Gastrocnemius medialis (tissue), 4 donors: Measurements from ENCODE around the gene RAB13. TPM values are rescaled to one million over a fixed set of nuclear protein-coding genes. Genes with fewer than 3 reads are reported as not detected.

Source experiments
- ATAC-seq, 2 donors: fragments of 150-250 bp; one replicate each; pipeline ENCODE4 v1.9.1; 2016
- DNase-seq, 2 donors: peaks; one replicate each; pipeline ENCODE4 v3.0.0-alpha.2; 2019
- H3K27ac ChIP-seq, 4 donors: fragments of 200-600 bp; sonication (generic); 1 replicate in 1 of 4; 2 replicates in 3 of 4; pipeline ENCODE4 v1.5.1; 2016 to 2018; ENCODE audit warnings: mild to moderate bottlenecking in 2 of 4, moderate library complexity in 1 of 4
- H3K27me3 ChIP-seq, 3 donors: fragments of 200-600 bp; sonication (generic) in 2 of 3; 1 replicate in 1 of 3; 2 replicates in 2 of 3; pipeline versions ENCODE4 v1.5.1 to v1.6.0; 2016 to 2019; ENCODE audit warnings: mild to moderate bottlenecking in 1 of 3, moderate library complexity in 1 of 3
- H3K36me3 ChIP-seq, 2 donors: fragments of 200-600 bp; sonication (generic) in 1 of 2; one replicate each; pipeline ENCODE4 v1.5.1; 2017 to 2018
- H3K4me1 ChIP-seq, 2 donors: fragments of 200-600 bp; sonication (generic) in 1 of 2; one replicate each; pipeline ENCODE4 v1.5.1; 2016 to 2017; ENCODE audit warnings: mild to moderate bottlenecking in 2 of 2
- H3K4me3 ChIP-seq, 4 donors: fragments of 200-600 bp; sonication (generic) in 3 of 4; 1 replicate in 1 of 4; 2 replicates in 3 of 4; pipeline ENCODE4 v1.5.1; 2016 to 2019; ENCODE audit warnings: mild to moderate bottlenecking in 2 of 4
- H3K9me3 ChIP-seq, 3 donors: fragments of 200-600 bp; sonication (generic) in 2 of 3; 1 replicate in 1 of 3; 2 replicates in 2 of 3; pipeline ENCODE4 v1.5.1; 2016 to 2019
- CTCF ChIP-seq, 5 experiments: fragments of 450-650 bp in 3 of 5; fragments of 200-600 bp in 2 of 5; sonication (generic) in 2 of 5; IDR thresholded peaks in 4 of 5; conservative IDR thresholded peaks in 1 of 5; 1 replicate in 4 of 5; 2 replicates in 1 of 5; pipeline ENCODE4 v1.5.1; 2016 to 2019; ENCODE audit warnings: antibody characterized with exemption in 5 of 5, mild to moderate bottlenecking in 3 of 5, moderate library complexity in 3 of 5
- POLR2A ChIP-seq, 2 donors: fragments of 450-650 bp; IDR thresholded peaks; one replicate each; pipeline ENCODE4 v1.6.1; 2017; ENCODE audit warnings: antibody characterized with exemption in 2 of 2, mild to moderate bottlenecking in 2 of 2, moderate library complexity in 2 of 2
- in situ Hi-C, 4 donors: fragments of 200-750 bp; cut with MboI; loops; one replicate each; pipeline versions ENCODE4 v1.15.0 to v1.8.0; 2017; ENCODE audit warnings: low sequenced_read_pairs in 4 of 4
- intact Hi-C: fragments of 100-400 bp; cut with DNase I; formaldehyde crosslinking; loops from one replicate; pipeline ENCODE4 v1.15.1; 2023; ENCODE audit warnings: low total_unique reads
- total RNA-seq, 4 donors: library from RNA; depleted of rRNA; stranded (reverse); fragments of >200 nt; gene quantifications; one replicate each; pipeline versions ENCODE4 v1.1.0 to v1.2.3, GENCODE V29; 2016

RAB13 gene
- total RNA-seq, 4 donors from 2014 or later, result 6.4 to 12.3 (median 9.1) TPM

GRCh38 chr1:153936011-153936802 lies 49.9 kb downstream of the RAB13 start:
- intact Hi-C loops (no loop called here), in situ Hi-C loops (no loop called here)
- ATAC-seq (no peak), DNase-seq (peak in 1 of 2 donors; percentile 6)
- H3K36me3 ChIP-seq, result peaks cover 4 to 86% of the 10 kb centered on the region in 2 donors
- TF ChIP-seq CTCF (IDR thresholded peaks at IDR 0.05 in 4 of 5, conservative IDR thresholded peaks at IDR 0.05 in 1 of 5) (no peak), POLR2A (IDR thresholded peaks at IDR 0.05) (no peak)
- no peaks in the 10 kb centered on the region for H3K27me3 ChIP-seq
- no peak overlapping the region for H3K4me3 ChIP-seq
- H3K9me3 ChIP-seq, result no peaks in the 10 kb centered on the region
- no peak overlapping the region for H3K27ac ChIP-seq
- H3K4me1 ChIP-seq, result no peaks in the 10 kb centered on the region

- no peaks in the 10 kb centered on the region for H3K4me1 ChIP-seq
- H3K36me3 ChIP-seq, result peaks cover 4 to 92% of the 10 kb centered on the region in 2 donors
- no peak overlapping the region for H3K27ac ChIP-seq
- no peak for ATAC-seq
- H3K9me3 ChIP-seq, result no peaks in the 10 kb centered on the region
- H3K27me3 ChIP-seq, result no peaks in the 10 kb centered on the region
- TF ChIP-seq CTCF (IDR thresholded peaks at IDR 0.05 in 4 of 5, conservative IDR thresholded peaks at IDR 0.05 in 1 of 5) (no peak), POLR2A (IDR thresholded peaks at IDR 0.05) (no peak)
- intact Hi-C loops (no loop called here), in situ Hi-C loops (no loop called here)
- DNase-seq, result peak in 1 of 2 donors; percentile 8
- no peak overlapping the region for H3K4me3 ChIP-seq
Measured at GRCh38 chr1:153934746-153935145, 51.4 kb downstream of the RAB13 start.

GRCh38 chr1:153933955-153934354 lies 52.2 kb downstream of the RAB13 start:
- TF ChIP-seq POLR2A (IDR thresholded peaks at IDR 0.05), result no peak
- TF ChIP-seq CTCF (IDR thresholded peaks at IDR 0.05 in 4 of 5, conservative IDR thresholded peaks at IDR 0.05 in 1 of 5), result no peak
- Histone ChIP-seq H3K36me3 (peaks cover 4 to 90% of the 10 kb centered on the region in 2 donors), H3K4me3 (no peak overlapping the region), H3K27me3 (no peaks in the 10 kb centered on the region), H3K27ac (no peak overlapping the region), H3K4me1 (no peaks in the 10 kb centered on the region), H3K9me3 (no peaks in the 10 kb centered on the region)
- ATAC-seq, result no peak
- intact Hi-C loops (no loop called here), in situ Hi-C loops (no loop called here)
- peak in 1 of 2 donors; percentile 6 for DNase-seq

- Histone ChIP-seq H3K27me3 (no peaks in the 10 kb centered on the region), H3K36me3 (peaks cover 4 to 85% of the 10 kb centered on the region in 2 donors), H3K27ac (no peak overlapping the region), H3K4me3 (no peak overlapping the region), H3K4me1 (no peaks in the 10 kb centered on the region), H3K9me3 (no peaks in the 10 kb centered on the region)
- in situ Hi-C loops (no loop called here), intact Hi-C loops (no loop called here)
- DNase-seq (peak in 1 of 2 donors; percentile 10), ATAC-seq (no peak)
- TF ChIP-seq CTCF (IDR thresholded peaks at IDR 0.05 in 4 of 5, conservative IDR thresholded peaks at IDR 0.05 in 1 of 5) (no peak), POLR2A (IDR thresholded peaks at IDR 0.05) (no peak)
Measured at GRCh38 chr1:153933430-153933829, 52.7 kb downstream of the RAB13 start.
